ENCODE results near the gene HBE1. TPM values are rescaled to one million over a fixed set of nuclear protein-coding genes. Genes with fewer than 3 reads are reported as not detected.

The HBE1 gene
- total and polyA plus RNA-seq, 9 of the 15 experiments (the other 6 are each of a cell fraction or from before 2014, with no cell fraction given) = 612 to 10,250 (median 2,181) TPM

- TF ChIP-seq FOXO4 (CRISPR knock-in tag; IDR thresholded peaks at IDR 0.05) (no peak), FOXK1 (CRISPR knock-in tag; IDR thresholded peaks at IDR 0.05; ENCODE audit: borderline replicate concordance) (no peak), BCL6 (CRISPR knock-in tag; IDR thresholded peaks at IDR 0.05) (no peak), U2AF1 (optimal IDR thresholded peaks at IDR 0.05; ENCODE audit: low read depth, low read length) (no peak), CREB3L1 (IDR thresholded peaks at IDR 0.05; ENCODE audit: borderline replicate concordance, low read depth) (no peak), CREBBP (IDR thresholded peaks at IDR 0.05; ENCODE audit: low read depth, low read length) (no peak), ZBTB43 (CRISPR knock-in tag; IDR thresholded peaks at IDR 0.05) (no peak), GABPB2 (CRISPR knock-in tag; conservative IDR thresholded peaks at IDR 0.05) (no peak), HNRNPLL (IDR thresholded peaks at IDR 0.05; ENCODE audit: low read depth, low read length, poor library complexity, severe bottlenecking) (no peak), ZNF277 (CRISPR knock-in tag; IDR thresholded peaks at IDR 0.05; ENCODE audit: borderline replicate concordance) (no peak), RNF219 (CRISPR knock-in tag; IDR thresholded peaks at IDR 0.05) (no peak), PATZ1 (CRISPR knock-in tag; IDR thresholded peaks at IDR 0.05; ENCODE audit: borderline replicate concordance) (0 out of 2 replicates have a peak, but pooled peaks have one; percentile 24), SMAD2 (IDR thresholded peaks at IDR 0.05; ENCODE audit: low read depth, low read length) (no peak), NELFE (IDR thresholded peaks at IDR 0.05; ENCODE audit: insufficient read depth, insufficient read length) (no peak)
Observed at GRCh38 chr11:5252192-5252918, 17.4 kb downstream of the HBE1 start (continued).

Data from K562 (cell line).